Heart left ventricle (tissue), 16 donors: ENCODE measurements around the gene ARL11. TPM values are rescaled to one million over a fixed set of nuclear protein-coding genes. Genes with fewer than 3 reads are reported as not detected.

Experiments used
- ATAC-seq, 4 donors: fragments of 200-7000 bp; cut with Tn5 transposase; one replicate each; pipeline ENCODE4 v1.9.1; 2020 to 2022; ENCODE audit warnings: moderate library complexity in 4 of 4, mild to moderate bottlenecking in 3 of 4, moderate number of reproducible peaks in 1 of 4
- DNase-seq, 5 donors: peaks; one replicate each; pipeline ENCODE4 v3.0.0-alpha.2; 2020
- H3K27ac ChIP-seq, 12 donors: fragments of 200-600 bp; sonication (generic) in 4 of 12; one replicate each; pipeline versions ENCODE4 v1.5.0 to v1.8.0; 2016 to 2022; ENCODE audit warnings: mild to moderate bottlenecking in 2 of 12
- H3K27me3 ChIP-seq, 9 donors: fragments of 200-600 bp; sonication (generic) in 2 of 9; one replicate each; pipeline versions ENCODE4 v1.5.1 to v1.8.0; 2016 to 2022; ENCODE audit warnings: mild to moderate bottlenecking in 3 of 9
- H3K36me3 ChIP-seq, 9 donors: fragments of 200-600 bp; sonication (generic) in 2 of 9; one replicate each; pipeline versions ENCODE4 v1.5.0 to v1.8.0; 2018 to 2022; ENCODE audit warnings: mild to moderate bottlenecking in 2 of 9
- H3K4me1 ChIP-seq, 12 donors: fragments of 200-600 bp; sonication (generic) in 4 of 12; one replicate each; pipeline versions ENCODE4 v1.5.0 to v1.8.0; 2016 to 2022; ENCODE audit warnings: mild to moderate bottlenecking in 3 of 12
- H3K4me3 ChIP-seq, 12 donors: fragments of 200-600 bp; sonication (generic) in 4 of 12; one replicate each; pipeline versions ENCODE4 v1.5.0 to v1.8.0; 2017 to 2022; ENCODE audit warnings: mild to moderate bottlenecking in 9 of 12, moderate library complexity in 4 of 12
- H3K9me3 ChIP-seq, 12 donors: fragments of 200-600 bp; sonication (generic) in 4 of 12; one replicate each; pipeline versions ENCODE4 v1.5.0 to v1.8.0; 2016 to 2022; ENCODE audit warnings: mild to moderate bottlenecking in 1 of 12
- POLR2A ChIP-seq, 2 donors: fragments of 450-650 bp; IDR thresholded peaks; one replicate each; pipeline ENCODE4 v1.6.1; 2017; ENCODE audit warnings: antibody characterized with exemption in 2 of 2, mild to moderate bottlenecking in 2 of 2, moderate library complexity in 2 of 2
- WGBS, 4 donors: extraction: QIAGEN DNeasy Blood & Tissue Kit in 2 of 4; methylation state at CpG; one replicate each; pipeline versions ENCODE4 v1.1.5 to v1.1.7; 2013 to 2018; 5-methylcytosine and 5-hydroxymethylcytosine counted together
- intact Hi-C, 10 donors: fragments of 100-400 bp; cut with DNase I; formaldehyde crosslinking; loops; one replicate each; pipeline versions ENCODE4 v1.11.1 to v1.14.2; 2022
- polyA plus RNA-seq, 2 donors: library from polyadenylated mRNA; stranded (reverse); fragments of 200-250 nt; gene quantifications; one replicate each; pipeline ENCODE4 v1.2.3, GENCODE V29; 2013
- total RNA-seq, 9 donors: library from RNA; depleted of rRNA in 2 of 9; stranded (reverse); fragments of >200 nt in 2 of 9; fragmentation: NEBNext Ultra II Directional in 3 of 9; extraction: Animal tissue kit (Norgen Biotek cat#: 25700) in 3 of 9; gene quantifications; one replicate each; pipeline versions ENCODE4 v1.1.0 to v1.2.4, GENCODE V29; 2016 to 2023
- TF ChIP-seq, protein P1 (sequence below), 12 donors: fragments of 200-600 bp; sonication (generic) in 4 of 12; IDR thresholded peaks; one replicate each; pipeline versions ENCODE4 v1.5.0 to v1.8.0; 2018 to 2022; ENCODE audit warnings: antibody characterized with exemption in 12 of 12, mild to moderate bottlenecking in 5 of 12
- donor health status: ischemic (EF 13 %, LVEDD 7.1; RV severe dilation, severe dysfunction).
- donor health status: healthy with polysubstance abuse.
- donor health status: DM: no; HTN: yes; CAD: no.
- donor health status: DM: no; HTN: no; CAD: no.
- donor health status: ischemic (EF 25% LVEDD 6.9; RV normal size, moderate dysfunction).
- donor health status: ischemic (EF 25% LVEDD 5.7; RV mildly dilated, moderate dysfunction).
- donor health status: healthy.
- donor health status: DM: yes; HTN: yes; CAD: no.
- donor health status: ischemic (EF 35%, LVEDD 5.7; RV mildly dilated, moderate dysfunction).
- donor health status: nonischemic (EF 11% LVEDD 7.7; RV severe dilation, severe dysfunction).
- donor health status: DM: yes; HTN: yes; CAD: no.
- donor health status: PGD.
- donor health status: ischemic (EF 29% LVEDD 5.4; RV normal size, mild dysfunction).
- donor health status: nonischemic (EF 23%, LVEDD 6.1; RV moderate dilation, normal function).

ARL11 gene
- total and polyA plus RNA-seq, 11 donors = 0.13 to 3.0 (median 0.32) TPM

GRCh38 chr13:49629196-49629938 lies 1.1 kb downstream of the ARL11 start:
- intact Hi-C loops = no loop called here
- TF ChIP-seq, protein P1, sequence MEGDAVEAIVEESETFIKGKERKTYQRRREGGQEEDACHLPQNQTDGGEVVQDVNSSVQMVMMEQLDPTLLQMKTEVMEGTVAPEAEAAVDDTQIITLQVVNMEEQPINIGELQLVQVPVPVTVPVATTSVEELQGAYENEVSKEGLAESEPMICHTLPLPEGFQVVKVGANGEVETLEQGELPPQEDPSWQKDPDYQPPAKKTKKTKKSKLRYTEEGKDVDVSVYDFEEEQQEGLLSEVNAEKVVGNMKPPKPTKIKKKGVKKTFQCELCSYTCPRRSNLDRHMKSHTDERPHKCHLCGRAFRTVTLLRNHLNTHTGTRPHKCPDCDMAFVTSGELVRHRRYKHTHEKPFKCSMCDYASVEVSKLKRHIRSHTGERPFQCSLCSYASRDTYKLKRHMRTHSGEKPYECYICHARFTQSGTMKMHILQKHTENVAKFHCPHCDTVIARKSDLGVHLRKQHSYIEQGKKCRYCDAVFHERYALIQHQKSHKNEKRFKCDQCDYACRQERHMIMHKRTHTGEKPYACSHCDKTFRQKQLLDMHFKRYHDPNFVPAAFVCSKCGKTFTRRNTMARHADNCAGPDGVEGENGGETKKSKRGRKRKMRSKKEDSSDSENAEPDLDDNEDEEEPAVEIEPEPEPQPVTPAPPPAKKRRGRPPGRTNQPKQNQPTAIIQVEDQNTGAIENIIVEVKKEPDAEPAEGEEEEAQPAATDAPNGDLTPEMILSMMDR (IDR thresholded peaks at IDR 0.05) = no peak
- TF ChIP-seq POLR2A (IDR thresholded peaks at IDR 0.05) = no peak
- ATAC-seq = peak in 2 of 4 donors; percentile 8 to 30
- 68 to 71% (median 70%) methylated on average over 8 of the region's 8 CpGs for WGBS, 4 donors
- no peak for DNase-seq
- Histone ChIP-seq H3K4me1 (peaks cover 0 to 62% (median 14%) of the 10 kb centered on the region in 12 donors), H3K36me3 (no peaks in the 10 kb centered on the region), H3K27ac (peak overlapping the region in 3 of 12 donors; percentile 13 to 83 (median 49)), H3K9me3 (no peaks in the 10 kb centered on the region), H3K27me3 (no peaks in the 10 kb centered on the region), H3K4me3 (peak overlapping the region in 4 of 12 donors; percentile 9 to 61 (median 22))

- H3K36me3 ChIP-seq = no peaks in the 10 kb centered on the region
- H3K4me1 ChIP-seq = peaks cover 0 to 63% (median 14%) of the 10 kb centered on the region in 12 donors
- peak overlapping the region in 3 of 12 donors; percentile 3 to 83 (median 13) for H3K27ac ChIP-seq
- ATAC-seq = no peak
- H3K9me3 ChIP-seq = no peaks in the 10 kb centered on the region
- 59 to 68% (median 63%) methylated on average over 4 of the region's 4 CpGs for WGBS, 4 donors
- TF ChIP-seq, protein P1 (IDR thresholded peaks at IDR 0.05) = no peak
- no peak for TF ChIP-seq POLR2A (IDR thresholded peaks at IDR 0.05)
- DNase-seq = no peak
- peak overlapping the region in 1 of 12 donors; percentile 61 for H3K4me3 ChIP-seq
- no peaks in the 10 kb centered on the region for H3K27me3 ChIP-seq
- intact Hi-C loops = no loop called here
These were observed 1.6 kb downstream of the ARL11 start for GRCh38 chr13:49629947-49630346.

DNA sequence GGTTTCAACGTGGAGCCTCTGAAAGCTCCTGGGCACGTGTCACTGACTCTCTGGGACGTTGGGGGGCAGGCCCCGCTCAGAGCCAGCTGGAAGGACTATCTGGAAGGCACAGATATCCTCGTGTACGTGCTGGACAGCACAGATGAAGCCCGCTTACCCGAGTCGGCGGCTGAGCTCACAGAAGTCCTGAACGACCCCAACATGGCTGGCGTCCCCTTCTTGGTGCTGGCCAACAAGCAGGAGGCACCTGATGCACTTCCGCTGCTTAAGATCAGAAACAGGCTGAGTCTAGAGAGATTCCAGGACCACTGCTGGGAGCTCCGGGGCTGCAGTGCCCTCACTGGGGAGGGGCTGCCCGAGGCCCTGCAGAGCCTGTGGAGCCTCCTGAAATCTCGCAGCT lies 2.3 kb downstream of the ARL11 start:
- no peaks in the 10 kb centered on the region for H3K36me3 ChIP-seq
- TF ChIP-seq POLR2A (IDR thresholded peaks at IDR 0.05) = no peak
- TF ChIP-seq, protein P1 (IDR thresholded peaks at IDR 0.05) = no peak
- no peak overlapping the region for H3K4me3 ChIP-seq
- peak overlapping the region in 2 of 12 donors; percentile 3 to 83 for H3K27ac ChIP-seq
- intact Hi-C loops = no loop called here
- H3K4me1 ChIP-seq = peaks cover 0 to 62% (median 12%) of the 10 kb centered on the region in 12 donors
- no peak for ATAC-seq
- no peaks in the 10 kb centered on the region for H3K27me3 ChIP-seq
- H3K9me3 ChIP-seq = no peaks in the 10 kb centered on the region
- 84 to 98% (median 90%) methylated on average over 7 to 16 of the region's 16 CpGs for WGBS, 4 donors
- DNase-seq = no peak

DNA sequence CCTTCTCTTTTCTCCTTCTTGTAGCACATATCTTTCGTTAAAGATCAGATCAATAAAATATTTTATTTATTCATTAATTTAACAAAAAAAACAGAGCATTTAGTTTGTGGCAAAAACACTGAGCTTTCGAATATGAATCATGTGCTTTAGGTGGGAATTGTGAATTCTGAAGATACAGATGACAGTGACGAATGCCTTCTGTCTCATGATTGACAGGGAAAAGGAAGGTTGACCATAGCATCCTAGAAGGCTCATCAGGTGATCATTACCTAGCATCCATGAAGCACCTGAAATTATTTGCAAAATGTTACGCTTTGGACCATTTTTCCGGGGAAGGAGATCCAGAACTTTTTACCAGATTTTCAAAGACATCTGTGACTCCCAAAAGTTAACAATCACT lies 3.8 kb downstream of the ARL11 start:
- H3K4me1 ChIP-seq = peaks cover 0 to 65% (median 13%) of the 10 kb centered on the region in 12 donors
- ATAC-seq (no peak), DNase-seq (no peak)
- H3K4me3 ChIP-seq = no peak overlapping the region
- H3K36me3 ChIP-seq = no peaks in the 10 kb centered on the region
- H3K27me3 ChIP-seq = no peaks in the 10 kb centered on the region
- intact Hi-C loops = no loop called here
- 80 to 84% (median 82%) methylated on average over 5 of the region's 5 CpGs for WGBS, 4 donors
- TF ChIP-seq POLR2A (IDR thresholded peaks at IDR 0.05) = no peak
- TF ChIP-seq, protein P1 (IDR thresholded peaks at IDR 0.05) = no peak
- H3K27ac ChIP-seq = no peak overlapping the region
- no peaks in the 10 kb centered on the region for H3K9me3 ChIP-seq
